Thyroid gland (tissue), 4 donors: ENCODE data around the gene TSPAN9. TPM values are rescaled to one million over a fixed set of nuclear protein-coding genes. Genes with fewer than 3 reads are reported as not detected.

Experiments used
- DNase-seq, 2 donors: peaks; one replicate each; pipeline ENCODE4 v3.0.0-alpha.2; 2019
- H3K27ac ChIP-seq, 3 donors: fragments of 200-600 bp; sonication (generic); 1 replicate in 2 of 3; 2 replicates in 1 of 3; pipeline ENCODE4 v1.5.1; 2016 to 2019; ENCODE audit warnings: mild to moderate bottlenecking in 1 of 3, moderate library complexity in 1 of 3
- H3K27me3 ChIP-seq: fragments of 200-600 bp; sonication (generic); one replicate; pipeline ENCODE4 v1.5.1; 2019
- H3K36me3 ChIP-seq, 2 donors: fragments of 200-600 bp; sonication (generic); one replicate each; pipeline ENCODE4 v1.5.1; 2016 to 2019
- H3K4me1 ChIP-seq, 2 donors: fragments of 200-600 bp; sonication (generic); one replicate each; pipeline ENCODE4 v1.5.1; 2017 to 2019
- H3K4me3 ChIP-seq, 3 donors: fragments of 200-600 bp; sonication (generic); replicated peaks in 1 of 3; 1 replicate in 2 of 3; 2 replicates in 1 of 3; pipeline ENCODE4 v1.5.1; 2016; ENCODE audit warnings: mild to moderate bottlenecking in 1 of 3
- H3K9me3 ChIP-seq: fragments of 200-600 bp; sonication (generic); one replicate; pipeline ENCODE4 v1.5.1; 2017
- POLR2A ChIP-seq, 2 donors: fragments of 450-650 bp; IDR thresholded peaks; one replicate each; pipeline ENCODE4 v1.6.1; 2017; ENCODE audit warnings: antibody characterized with exemption in 2 of 2, mild to moderate bottlenecking in 2 of 2, moderate library complexity in 1 of 2
- WGBS, 2 donors: methylation state at CpG; one replicate each; pipeline ENCODE4 v1.1.5; 2017; 5-methylcytosine and 5-hydroxymethylcytosine counted together
- intact Hi-C: fragments of 100-400 bp; cut with DNase I; formaldehyde crosslinking; loops from one replicate; pipeline ENCODE4 v1.15.1; 2023
- total RNA-seq, 4 donors: library from RNA; depleted of rRNA; stranded (reverse); fragments of >200 nt; gene quantifications; one replicate each; pipeline ENCODE4 v1.2.3, GENCODE V29; 2016
- TF ChIP-seq, protein P1 (sequence below), 6 experiments: fragments of 200-600 bp in 3 of 6; fragments of 450-650 bp in 3 of 6; sonication (generic) in 3 of 6; IDR thresholded peaks; one replicate each; pipeline ENCODE4 v1.5.1; 2016 to 2019; ENCODE audit warnings: antibody characterized with exemption in 6 of 6, mild to moderate bottlenecking in 2 of 6, inconsistent platforms in 1 of 6, moderate library complexity in 1 of 6

The TSPAN9 gene
- total RNA-seq, 4 donors from 2014 or later = 26.9 to 47.5 (median 33.2) TPM

DNA sequence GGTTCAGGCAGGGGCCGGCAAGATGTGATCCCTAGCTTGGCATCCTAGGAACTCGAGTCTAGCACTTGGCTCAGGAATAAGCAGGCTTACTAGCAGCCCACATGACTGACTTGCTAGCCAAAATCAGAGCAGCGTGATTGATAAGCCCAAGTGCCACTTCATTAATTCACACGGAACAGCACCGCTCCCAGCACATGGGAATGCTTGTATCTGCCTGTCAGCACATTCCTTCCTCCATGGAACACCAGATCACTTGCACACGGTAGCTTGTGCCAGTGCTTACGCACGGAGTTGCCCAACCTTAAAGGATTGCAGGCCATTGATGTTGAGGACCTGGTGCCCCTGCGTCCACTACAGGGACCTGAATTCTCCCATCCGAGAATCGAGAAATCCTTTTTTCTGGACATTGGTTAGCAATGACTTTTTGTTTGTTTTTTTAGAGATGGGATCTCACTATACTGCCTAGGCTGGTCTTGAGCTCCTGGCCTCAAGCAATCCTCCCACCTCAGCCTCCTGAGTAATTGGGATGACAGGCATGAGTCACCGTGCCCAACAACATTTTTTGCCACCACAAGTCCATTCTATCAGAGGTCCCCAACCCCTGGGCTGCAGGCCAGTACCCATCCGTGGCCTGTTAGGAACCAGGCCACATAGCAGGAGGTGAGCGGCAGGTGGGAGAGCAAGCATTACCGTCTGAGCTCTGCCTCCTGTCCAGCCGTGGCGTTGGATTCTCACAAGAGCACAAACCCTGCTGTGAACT is 30.6 kb upstream of the TSPAN9 start:
- 53 to 58% methylated on average over 14 to 17 of the region's 17 CpGs for WGBS, 2 donors
- peak; percentile 84 to 87 for DNase-seq
- intact Hi-C loops = loop anchor here (10.0 kb wide), 1 partner anchor 162 kb away; no protein-coding TSS in a partner anchor

DNA sequence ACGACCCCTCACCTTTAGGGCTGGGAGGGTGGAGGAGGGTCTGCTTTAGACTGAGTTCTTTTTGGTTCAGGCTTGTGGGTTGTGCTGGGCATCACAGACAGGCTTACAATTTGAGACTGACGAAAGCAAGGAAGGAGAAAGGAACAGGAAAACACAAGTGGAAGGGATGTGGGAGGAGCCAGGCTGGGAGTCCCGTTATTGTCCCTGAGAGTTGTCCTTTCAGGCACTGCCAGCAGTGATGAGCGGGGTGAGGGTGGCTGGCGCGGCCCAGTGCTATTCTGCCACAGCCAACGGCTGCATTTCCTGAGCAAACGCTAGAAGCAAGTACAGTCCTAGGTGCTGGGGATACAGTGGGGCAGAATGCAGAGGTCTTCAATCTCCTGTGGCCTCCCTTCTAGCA is 29.2 kb upstream of the TSPAN9 start:
- Histone ChIP-seq H3K36me3 (no peaks in the 10 kb centered on the region), H3K4me1 (peaks cover 5 to 14% of the 10 kb centered on the region in 2 donors), H3K27ac (no peak overlapping the region), H3K9me3 (no peaks in the 10 kb centered on the region), H3K4me3 (no peak overlapping the region), H3K27me3 (no peaks in the 10 kb centered on the region)
- 51 to 65% methylated on average over 8 of the region's 8 CpGs for WGBS, 2 donors
- intact Hi-C loops = loop anchor here (10.0 kb wide), 1 partner anchor 163 kb away; no protein-coding TSS in a partner anchor
- TF ChIP-seq, protein P1, sequence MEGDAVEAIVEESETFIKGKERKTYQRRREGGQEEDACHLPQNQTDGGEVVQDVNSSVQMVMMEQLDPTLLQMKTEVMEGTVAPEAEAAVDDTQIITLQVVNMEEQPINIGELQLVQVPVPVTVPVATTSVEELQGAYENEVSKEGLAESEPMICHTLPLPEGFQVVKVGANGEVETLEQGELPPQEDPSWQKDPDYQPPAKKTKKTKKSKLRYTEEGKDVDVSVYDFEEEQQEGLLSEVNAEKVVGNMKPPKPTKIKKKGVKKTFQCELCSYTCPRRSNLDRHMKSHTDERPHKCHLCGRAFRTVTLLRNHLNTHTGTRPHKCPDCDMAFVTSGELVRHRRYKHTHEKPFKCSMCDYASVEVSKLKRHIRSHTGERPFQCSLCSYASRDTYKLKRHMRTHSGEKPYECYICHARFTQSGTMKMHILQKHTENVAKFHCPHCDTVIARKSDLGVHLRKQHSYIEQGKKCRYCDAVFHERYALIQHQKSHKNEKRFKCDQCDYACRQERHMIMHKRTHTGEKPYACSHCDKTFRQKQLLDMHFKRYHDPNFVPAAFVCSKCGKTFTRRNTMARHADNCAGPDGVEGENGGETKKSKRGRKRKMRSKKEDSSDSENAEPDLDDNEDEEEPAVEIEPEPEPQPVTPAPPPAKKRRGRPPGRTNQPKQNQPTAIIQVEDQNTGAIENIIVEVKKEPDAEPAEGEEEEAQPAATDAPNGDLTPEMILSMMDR (IDR thresholded peaks at IDR 0.05) = no peak
- TF ChIP-seq POLR2A (IDR thresholded peaks at IDR 0.05) = no peak
- no peak for DNase-seq

More for the DNA sequence above, 30.6 kb upstream of the TSPAN9 start:
- peaks cover 10 to 25% of the 10 kb centered on the region in 2 donors for H3K4me1 ChIP-seq
- H3K27me3 ChIP-seq = no peaks in the 10 kb centered on the region
- H3K9me3 ChIP-seq = no peaks in the 10 kb centered on the region
- H3K4me3 ChIP-seq = no peak overlapping the region
- no peaks in the 10 kb centered on the region for H3K36me3 ChIP-seq
- peak in 1 of 2 donors; percentile 25 for TF ChIP-seq POLR2A (IDR thresholded peaks at IDR 0.05)
- TF ChIP-seq, protein P1 (IDR thresholded peaks at IDR 0.05) = no peak
- H3K27ac ChIP-seq = peak overlapping the region; percentile 29 to 87 (median 52)

DNA sequence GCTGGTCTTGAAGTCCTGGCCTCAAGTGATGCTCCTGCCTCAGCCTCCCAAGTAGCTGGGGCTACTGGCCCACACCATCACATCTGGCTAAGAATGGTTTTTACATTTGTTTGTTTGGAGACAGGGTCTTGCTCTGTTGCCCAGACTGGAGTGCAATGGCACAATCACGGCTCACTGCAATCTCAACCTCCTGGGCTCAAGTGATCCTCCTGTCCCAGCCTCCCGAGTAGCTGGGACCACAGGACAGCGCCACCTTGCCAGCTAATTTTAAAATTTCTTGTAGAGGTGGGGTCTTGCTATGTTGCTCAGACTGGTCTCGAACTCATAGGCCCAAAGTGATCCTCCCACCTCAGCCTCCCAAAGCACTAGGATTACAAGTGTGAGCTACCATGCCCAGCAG is 28.6 kb upstream of the TSPAN9 start:
- Histone ChIP-seq H3K4me3 (no peak overlapping the region), H3K27me3 (no peaks in the 10 kb centered on the region), H3K9me3 (no peaks in the 10 kb centered on the region), H3K4me1 (peaks cover 5 to 14% of the 10 kb centered on the region in 2 donors), H3K27ac (no peak overlapping the region), H3K36me3 (no peaks in the 10 kb centered on the region)
- WGBS, 2 donors = 100% methylated on average over 4 of the region's 4 CpGs
- DNase-seq = no peak
- TF ChIP-seq POLR2A (IDR thresholded peaks at IDR 0.05) = no peak
- TF ChIP-seq, protein P1 (IDR thresholded peaks at IDR 0.05) = no peak
- intact Hi-C loops = loop anchor here (10.0 kb wide), 1 partner anchor 164 kb away; no protein-coding TSS in a partner anchor

DNA sequence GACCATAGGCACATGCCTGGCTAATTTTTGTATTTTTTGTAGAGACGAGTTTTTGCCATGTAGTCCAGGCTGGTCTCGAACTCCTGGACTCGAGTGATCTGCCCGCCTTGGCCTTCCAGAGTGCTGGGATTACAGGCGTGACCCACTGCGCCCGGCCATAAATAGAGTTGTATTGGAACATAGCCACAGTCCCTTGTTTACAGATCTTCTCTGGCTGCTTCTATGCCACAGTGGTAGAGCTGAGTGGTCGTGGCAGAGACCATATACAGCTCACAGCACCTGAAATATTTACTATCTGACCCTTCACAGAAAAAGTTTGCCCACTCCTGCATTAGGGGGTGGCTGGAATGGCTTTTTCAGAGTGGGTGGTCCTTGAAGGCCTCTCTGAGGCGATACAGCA is 28.0 kb upstream of the TSPAN9 start:
- no peak for DNase-seq
- H3K4me3 ChIP-seq = no peak overlapping the region
- H3K27me3 ChIP-seq = no peaks in the 10 kb centered on the region
- no peaks in the 10 kb centered on the region for H3K36me3 ChIP-seq
- no peak overlapping the region for H3K27ac ChIP-seq
- peaks cover 5 to 14% of the 10 kb centered on the region in 2 donors for H3K4me1 ChIP-seq
- intact Hi-C loops = loop anchor here (10.0 kb wide), 1 partner anchor 164 kb away; no protein-coding TSS in a partner anchor
- WGBS, 2 donors = 88 to 96% methylated on average over 9 of the region's 9 CpGs
- H3K9me3 ChIP-seq = no peaks in the 10 kb centered on the region
- TF ChIP-seq, protein P1 (IDR thresholded peaks at IDR 0.05) = no peak
- no peak for TF ChIP-seq POLR2A (IDR thresholded peaks at IDR 0.05)
